Measurements from ENCODE around the gene ZNF345. TPM values are rescaled to one million over a fixed set of nuclear protein-coding genes. Genes with fewer than 3 reads are reported as not detected.

Gene ZNF345
- total RNA-seq, 1 experiment from 2014 or later: 5.2 TPM

GRCh38 chr19:36849701-36850558, 746 bp upstream of the ZNF345 start (continued):
- TF ChIP-seq ARID4B (CRISPR knock-in tag; IDR thresholded peaks at IDR 0.05; ENCODE audit: borderline replicate concordance) (peak; percentile 26; the same call in 1 of the 2 replicates), ZBTB21 (CRISPR knock-in tag; IDR thresholded peaks at IDR 0.05; ENCODE audit: borderline replicate concordance) (no peak), JUN (CRISPR knock-in tag; IDR thresholded peaks at IDR 0.05) (no peak), ETV6 (CRISPR knock-in tag; IDR thresholded peaks at IDR 0.05) (peak; percentile 72; the same call in 1 of the 2 replicates), TP53 (CRISPR knock-in tag; IDR thresholded peaks at IDR 0.05) (peak; percentile 86), USF1 (CRISPR knock-in tag; IDR thresholded peaks at IDR 0.05) (no peak), ATF3 (CRISPR knock-in tag; conservative IDR thresholded peaks at IDR 0.05) (no peak), SOX15 (CRISPR knock-in tag; IDR thresholded peaks at IDR 0.05) (no peak), GABPB1 (CRISPR knock-in tag; IDR thresholded peaks at IDR 0.05) (no peak), ELF4 (CRISPR knock-in tag; IDR thresholded peaks at IDR 0.05; ENCODE audit: low read depth) (no peak), FOXK1 (CRISPR knock-in tag; IDR thresholded peaks at IDR 0.05) (peak; percentile 17; the same call in 1 of the 2 replicates), OVOL2 (CRISPR knock-in tag; IDR thresholded peaks at IDR 0.05; ENCODE audit: borderline replicate concordance) (no peak), GTF2I (CRISPR knock-in tag; conservative IDR thresholded peaks at IDR 0.05) (no peak), IRF2 (CRISPR knock-in tag; IDR thresholded peaks at IDR 0.05; ENCODE audit: borderline replicate concordance, low read depth) (no peak), CBFB (CRISPR knock-in tag; IDR thresholded peaks at IDR 0.05; ENCODE audit: low read depth) (no peak)

DNA sequence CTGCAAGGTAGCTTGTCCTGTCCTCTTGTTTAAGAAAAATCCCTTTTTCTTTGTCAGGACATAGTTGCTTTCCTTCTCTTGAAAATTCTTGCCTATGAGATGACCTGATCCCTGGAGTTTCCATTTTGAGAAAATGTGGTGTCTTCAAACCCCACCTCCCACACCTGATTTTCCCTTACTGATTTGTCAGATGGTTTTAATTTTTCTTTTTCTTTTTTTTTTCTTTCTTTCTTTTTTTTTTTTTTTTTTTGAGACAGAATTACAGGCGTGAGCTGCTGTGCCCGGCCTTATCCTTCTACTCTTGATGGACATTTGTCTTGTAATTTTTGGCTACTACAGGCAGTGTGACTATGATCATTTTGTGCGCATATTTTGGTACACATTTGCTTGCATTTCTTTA, 1.2 kb downstream of the ZNF345 start:
- Mint-ChIP-seq H3K27me3 (ENCODE audit: low read depth) (no peaks in the 10 kb centered on the region), H3K4me1 (peaks cover 3% of the 10 kb centered on the region), H3K9me3 (peaks cover 20% of the 10 kb centered on the region), H3K27ac (no peak overlapping the region), H3K36me3 (peaks cover 27% of the 10 kb centered on the region), H3K4me3 (no peak overlapping the region)
- ChIA-PET POLR2A (interaction anchor here (3.6 kb wide), 1 partner anchor 14 kb away, joined by 35 read pairs; the partner anchor contains the start of gene ZNF790), CTCF (interaction anchor here (2.3 kb wide), 1 partner anchor 14 kb away, joined by 16 read pairs; the partner anchor contains the start of gene ZNF790)
- DNase-seq (ENCODE audit: low spot score) (no peak), ATAC-seq (no peak)
- TF ChIP-seq JAZF1 (CRISPR knock-in tag; IDR thresholded peaks at IDR 0.05) (no peak), JUN (CRISPR knock-in tag; IDR thresholded peaks at IDR 0.05) (no peak), NR2C2 (CRISPR knock-in tag; IDR thresholded peaks at IDR 0.05) (no peak), ARID4B (CRISPR knock-in tag; IDR thresholded peaks at IDR 0.05; ENCODE audit: borderline replicate concordance) (no peak), ZNF532 (CRISPR knock-in tag; IDR thresholded peaks at IDR 0.05; ENCODE audit: borderline replicate concordance) (no peak)
- TF ChIP-seq, protein P1, sequence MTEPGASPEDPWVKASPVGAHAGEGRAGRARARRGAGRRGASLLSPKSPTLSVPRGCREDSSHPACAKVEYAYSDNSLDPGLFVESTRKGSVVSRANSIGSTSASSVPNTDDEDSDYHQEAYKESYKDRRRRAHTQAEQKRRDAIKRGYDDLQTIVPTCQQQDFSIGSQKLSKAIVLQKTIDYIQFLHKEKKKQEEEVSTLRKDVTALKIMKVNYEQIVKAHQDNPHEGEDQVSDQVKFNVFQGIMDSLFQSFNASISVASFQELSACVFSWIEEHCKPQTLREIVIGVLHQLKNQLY (CRISPR knock-in tag; IDR thresholded peaks at IDR 0.05): no peak
- TF ChIP-seq, protein P2, sequence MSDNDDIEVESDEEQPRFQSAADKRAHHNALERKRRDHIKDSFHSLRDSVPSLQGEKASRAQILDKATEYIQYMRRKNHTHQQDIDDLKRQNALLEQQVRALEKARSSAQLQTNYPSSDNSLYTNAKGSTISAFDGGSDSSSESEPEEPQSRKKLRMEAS (CRISPR knock-in tag; IDR thresholded peaks at IDR 0.05): no peak

All from WTC11 (cell line).